Activated CD4-positive, alpha-beta T cell treated with anti-CD3 and anti-CD28 coated beads for 48 hours (primary cell): Measurements from ENCODE around the gene PKP2.

Source experiments
- DNase-seq: peaks from one replicate; pipeline ENCODE4 v3.0.0-alpha.2; 2020

Gene PKP2

GRCh38 chr12:32896432-32897280, at the start of gene PKP2:
PKP2 (minus strand) TSS chr12:32896777; CDS start chr12:32896731, 46 bp downstream.
- DNase-seq: peak; percentile 16

- DNase-seq: no peak
Observed at GRCh38 chr12:32944195-32944594, 47.6 kb upstream of the PKP2 start.

GRCh38 chr12:32939801-32940200, 43.2 kb upstream of the PKP2 start:
- DNase-seq: no peak

- no peak for DNase-seq
Observed at GRCh38 chr12:32926963-32927362, 30.4 kb upstream of the PKP2 start.

GRCh38 chr12:32926356-32926755, 29.8 kb upstream of the PKP2 start:
- no peak for DNase-seq

GRCh38 chr12:32922546-32923297, 26.1 kb upstream of the PKP2 start:
- DNase-seq: no peak

- DNase-seq: no peak
Observed at GRCh38 chr12:32921397-32921796, 24.8 kb upstream of the PKP2 start.

GRCh38 chr12:32920506-32921085, 24.0 kb upstream of the PKP2 start:
- DNase-seq: no peak

GRCh38 chr12:32918890-32919801, 22.6 kb upstream of the PKP2 start:
- no peak for DNase-seq

- DNase-seq: no peak
Observed at GRCh38 chr12:32917094-32917611, 20.6 kb upstream of the PKP2 start.

- no peak for DNase-seq
Observed at GRCh38 chr12:32907898-32908476, 11.4 kb upstream of the PKP2 start.

GRCh38 chr12:32907166-32907565, 10.6 kb upstream of the PKP2 start:
- no peak for DNase-seq

- no peak for DNase-seq
Observed at GRCh38 chr12:32906399-32907165, 10.0 kb upstream of the PKP2 start.

- DNase-seq: no peak
Observed at GRCh38 chr12:32903763-32904162, 7.2 kb upstream of the PKP2 start.

GRCh38 chr12:32903318-32903717, 6.7 kb upstream of the PKP2 start:
- DNase-seq: no peak

GRCh38 chr12:32902287-32902997, 5.9 kb upstream of the PKP2 start:
- DNase-seq: no peak

- DNase-seq: no peak
Observed at GRCh38 chr12:32901553-32901952, 5.0 kb upstream of the PKP2 start.

GRCh38 chr12:32897687-32898573, 1.4 kb upstream of the PKP2 start:
- DNase-seq: no peak

- no peak for DNase-seq
Observed at GRCh38 chr12:32897281-32897610, 669 bp upstream of the PKP2 start.
